Measurements from ENCODE around the gene CDH15.
A peak's percentile ranks its signal among the peaks of the same experiment; 100 is the strongest.

Gene CDH15

DNA sequence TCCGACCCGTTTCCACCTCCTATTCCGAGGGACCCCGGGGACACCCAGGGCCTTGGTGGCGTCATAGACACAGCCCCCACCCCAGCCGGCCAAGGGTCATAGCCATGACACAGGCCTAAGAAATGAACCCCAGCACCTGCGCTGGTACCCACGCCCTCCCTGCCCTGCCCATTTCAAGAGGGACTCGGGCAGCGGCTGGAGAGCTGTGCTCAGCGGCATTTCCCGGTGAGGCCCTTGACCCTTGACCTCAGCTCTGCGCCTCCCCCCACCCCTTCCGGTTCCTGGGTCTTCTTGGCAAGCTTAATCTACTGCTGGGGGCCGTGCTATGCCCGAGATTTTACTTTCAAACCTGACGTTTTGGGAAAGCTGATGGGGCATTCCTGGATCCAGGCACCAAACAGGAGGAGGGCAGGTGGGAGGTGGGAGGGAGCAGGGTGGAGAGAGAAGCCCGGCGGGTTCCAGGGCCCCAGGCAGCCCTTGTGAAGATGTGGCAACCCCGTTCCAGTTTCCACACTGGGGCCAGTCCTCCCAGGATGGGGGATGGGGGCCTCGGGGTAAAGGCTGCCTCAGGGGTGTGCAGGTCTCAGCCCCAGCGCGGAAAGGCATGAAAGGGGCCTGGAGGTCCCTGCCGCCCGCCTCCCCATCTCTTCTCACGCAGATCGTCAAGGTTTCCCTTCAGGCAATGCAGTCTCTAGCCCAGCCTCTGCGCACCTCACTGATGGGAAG is 28.7 kb downstream of the CDH15 start, which contains the start of gene SLC22A31:
SLC22A31 (minus strand) TSS at position 414 of the 726 bp plus-strand sequence; CDS start at position 378, 36 bp downstream.
- DNase-seq (ENCODE audit: low spot score), result no peak

DNA sequence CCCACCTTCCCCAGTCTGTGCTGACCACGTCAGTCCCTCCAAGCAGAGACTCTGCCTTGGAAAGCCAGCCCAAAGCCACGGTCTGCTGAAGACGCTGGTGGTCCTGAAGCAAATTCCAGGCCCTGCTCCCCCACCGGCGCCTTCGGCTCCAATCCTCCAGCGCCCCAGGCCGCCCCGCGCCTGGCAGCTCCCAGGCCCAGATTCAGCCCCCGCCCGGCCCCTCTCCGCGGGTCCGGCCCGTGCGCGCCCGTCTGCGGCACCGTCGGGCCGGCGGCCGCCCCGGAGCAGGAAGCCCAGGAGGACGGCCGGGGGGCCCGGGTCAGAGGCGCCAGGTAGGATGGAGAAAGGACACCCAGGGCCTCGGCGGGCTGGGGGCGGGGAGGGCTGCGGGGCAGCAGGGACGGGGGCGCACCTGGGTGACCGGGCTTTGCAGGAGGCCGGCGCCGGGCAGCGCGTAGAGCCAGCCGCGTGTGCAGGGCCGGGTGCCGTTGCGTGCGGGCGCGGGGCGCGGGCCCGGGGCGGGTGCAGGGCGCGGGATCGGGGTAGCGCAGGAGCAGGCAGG is 29.4 kb downstream of the CDH15 start:
- DNase-seq (ENCODE audit: low spot score), result no peak

DNA sequence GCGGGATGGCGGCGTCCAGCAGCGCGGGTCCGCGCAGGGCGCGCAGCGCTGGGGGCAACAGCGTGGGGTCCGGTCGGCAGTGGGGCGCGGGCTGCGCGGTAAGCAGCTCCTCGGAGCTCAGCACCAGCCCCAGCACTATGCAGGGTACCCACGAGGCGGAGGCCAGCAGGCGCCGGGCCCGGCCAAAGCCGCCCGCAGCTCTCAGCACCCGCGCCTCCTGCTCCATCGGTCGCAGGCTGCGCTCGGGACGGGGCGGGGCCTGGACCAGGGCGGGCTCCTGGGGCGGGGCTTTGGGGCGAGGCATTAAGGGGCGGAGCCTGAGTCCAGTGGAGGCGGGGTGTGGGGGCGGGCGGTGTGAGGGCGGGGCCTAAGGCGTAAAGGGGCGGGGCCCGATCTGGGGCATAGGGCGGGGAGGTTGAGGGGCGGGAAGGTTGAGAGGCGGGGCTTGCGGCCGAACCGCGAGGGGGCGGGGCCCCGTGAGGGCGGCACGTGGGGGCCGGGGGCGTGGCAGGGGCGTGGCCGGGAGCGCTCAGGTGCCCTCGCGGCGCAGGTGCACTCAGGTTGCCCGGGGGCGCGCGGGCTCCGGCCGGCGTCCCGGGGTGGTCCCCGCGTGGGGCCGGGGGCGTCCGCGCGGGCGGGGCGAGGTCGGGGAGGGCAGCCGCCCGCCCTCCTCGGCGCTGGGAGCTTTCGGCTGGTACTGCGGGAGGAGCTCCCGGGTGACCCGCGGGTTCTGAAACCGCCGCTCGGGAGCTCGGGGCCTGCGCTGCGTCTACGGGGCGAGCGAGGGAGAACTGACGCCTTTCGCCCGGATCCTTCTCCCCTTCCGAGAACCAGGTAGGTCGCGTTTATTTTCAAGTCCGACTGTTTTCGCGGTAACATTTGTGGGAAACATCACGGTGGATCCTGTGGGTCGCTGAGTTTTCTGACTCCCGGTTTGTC is 30.2 kb downstream of the CDH15 start:
- DNase-seq (ENCODE audit: low spot score), result peak; percentile 61

DNA sequence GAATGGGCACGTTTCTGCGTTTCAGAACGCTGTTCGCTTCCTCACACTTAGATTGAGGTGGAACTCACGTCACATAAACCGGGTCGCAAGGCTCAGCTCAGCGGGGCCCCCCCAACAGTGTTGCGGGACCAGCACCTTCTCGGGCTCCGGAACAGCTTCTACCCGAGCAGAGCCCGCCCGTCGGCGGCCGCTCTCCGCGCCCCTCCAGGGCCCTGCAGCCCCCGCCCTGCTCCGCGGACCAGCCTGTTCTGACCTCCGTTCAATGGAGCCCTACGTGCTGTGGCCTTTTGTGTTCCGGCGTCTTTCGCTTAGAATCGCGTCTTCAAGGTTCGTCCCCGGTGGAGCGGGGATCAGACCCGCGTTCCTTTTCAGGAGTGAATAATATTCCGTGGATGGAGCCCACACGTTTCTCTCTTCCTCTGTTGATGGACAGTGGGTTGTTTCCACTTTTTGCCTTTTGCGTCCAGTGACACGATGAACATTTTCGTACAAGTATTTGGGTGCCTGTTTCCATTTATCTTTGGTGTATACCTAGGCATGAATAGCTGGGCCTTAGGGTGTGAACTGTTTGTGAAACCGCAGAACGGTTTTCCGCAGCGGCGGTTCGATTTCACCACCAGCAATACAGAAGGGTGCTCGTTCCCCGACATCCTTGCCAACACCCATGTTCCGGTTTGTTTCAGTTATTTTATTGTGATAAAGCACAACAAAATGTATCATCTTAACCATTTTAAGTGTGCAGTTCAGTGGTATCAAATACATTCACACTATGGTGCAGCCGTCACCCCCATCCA is 31.1 kb downstream of the CDH15 start:
- DNase-seq (ENCODE audit: low spot score), result no peak

DNA sequence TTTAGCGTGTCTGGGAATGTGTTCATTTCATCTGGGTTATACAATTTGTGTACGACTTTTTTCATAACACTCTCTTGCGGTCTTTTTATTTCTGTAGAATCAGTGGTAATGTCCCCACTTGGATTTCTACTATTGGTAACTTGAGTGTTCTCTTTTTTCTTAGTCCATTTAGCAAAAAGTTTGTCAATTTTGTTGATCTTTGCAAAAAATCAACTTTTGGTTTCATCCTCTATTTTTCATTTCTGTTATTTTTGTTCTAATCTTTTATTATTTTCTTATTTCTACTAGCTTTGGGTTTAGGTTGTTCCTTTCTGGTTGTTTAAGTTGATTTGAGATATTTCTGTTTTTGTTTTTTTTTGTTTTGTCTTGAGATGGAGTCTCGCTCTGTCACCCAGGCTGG is 36.4 kb downstream of the CDH15 start:
- DNase-seq (ENCODE audit: low spot score), result no peak

DNA sequence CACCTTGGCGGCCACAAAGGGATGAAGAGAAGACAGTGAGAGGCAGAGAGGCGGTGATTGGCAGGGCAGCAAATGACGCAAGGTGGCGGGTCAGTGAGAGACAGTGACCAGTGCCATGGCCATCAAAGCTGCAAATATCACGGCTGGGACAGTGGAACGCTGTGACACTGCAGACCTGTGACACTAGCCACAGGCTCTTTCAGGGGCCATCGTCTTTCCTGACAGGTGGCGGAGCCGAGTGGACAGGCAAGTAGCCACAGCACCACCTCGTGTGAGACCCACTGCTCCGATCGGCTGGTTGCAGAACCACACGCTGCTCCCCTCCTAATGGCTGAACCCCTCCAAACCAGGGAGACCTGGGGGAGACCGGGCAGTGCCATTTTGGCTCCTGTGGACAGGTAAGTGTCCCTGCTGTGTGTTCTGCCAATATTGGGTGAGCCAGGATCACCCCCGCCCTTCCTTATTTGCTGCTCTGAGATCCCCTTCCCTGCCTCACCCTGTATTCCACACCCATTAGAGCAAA is 38.0 kb downstream of the CDH15 start:
- no peak for DNase-seq (ENCODE audit: low spot score)

DNA sequence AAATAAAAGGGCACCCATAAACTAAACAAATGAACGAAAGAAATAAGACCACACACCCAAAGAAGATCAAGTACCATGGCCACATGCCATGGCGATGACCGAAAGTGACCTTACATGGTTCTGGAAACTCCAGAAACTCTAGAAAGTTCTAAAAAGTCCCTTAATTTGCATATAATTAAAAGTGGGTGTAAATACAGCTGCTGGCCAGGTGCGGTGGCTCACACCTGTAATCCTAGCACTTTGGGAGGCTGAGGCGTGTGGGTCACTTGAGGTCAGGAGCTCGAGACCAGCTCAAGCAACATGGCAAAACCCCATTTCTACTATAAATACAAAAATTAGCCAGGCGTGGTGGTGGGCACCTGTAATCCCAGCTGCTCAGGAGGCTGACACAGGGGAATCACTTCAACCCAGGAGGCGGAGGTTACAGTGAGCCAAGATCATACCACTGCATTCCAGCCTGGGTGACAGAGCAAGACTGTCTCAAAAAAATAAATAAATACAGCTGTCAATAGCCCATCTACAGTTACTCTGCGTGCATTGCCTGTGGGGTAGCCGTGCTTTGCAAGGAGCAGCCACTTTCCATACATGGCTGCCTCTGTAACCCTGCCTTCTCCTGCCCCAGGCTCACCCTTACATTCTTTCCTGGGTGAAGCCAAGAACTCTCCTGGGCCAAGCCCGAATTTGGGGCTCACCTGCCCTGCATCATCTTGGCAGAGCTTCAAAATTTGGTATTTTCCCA is 38.8 kb downstream of the CDH15 start:
- DNase-seq (ENCODE audit: low spot score), result peak; percentile 41

DNA sequence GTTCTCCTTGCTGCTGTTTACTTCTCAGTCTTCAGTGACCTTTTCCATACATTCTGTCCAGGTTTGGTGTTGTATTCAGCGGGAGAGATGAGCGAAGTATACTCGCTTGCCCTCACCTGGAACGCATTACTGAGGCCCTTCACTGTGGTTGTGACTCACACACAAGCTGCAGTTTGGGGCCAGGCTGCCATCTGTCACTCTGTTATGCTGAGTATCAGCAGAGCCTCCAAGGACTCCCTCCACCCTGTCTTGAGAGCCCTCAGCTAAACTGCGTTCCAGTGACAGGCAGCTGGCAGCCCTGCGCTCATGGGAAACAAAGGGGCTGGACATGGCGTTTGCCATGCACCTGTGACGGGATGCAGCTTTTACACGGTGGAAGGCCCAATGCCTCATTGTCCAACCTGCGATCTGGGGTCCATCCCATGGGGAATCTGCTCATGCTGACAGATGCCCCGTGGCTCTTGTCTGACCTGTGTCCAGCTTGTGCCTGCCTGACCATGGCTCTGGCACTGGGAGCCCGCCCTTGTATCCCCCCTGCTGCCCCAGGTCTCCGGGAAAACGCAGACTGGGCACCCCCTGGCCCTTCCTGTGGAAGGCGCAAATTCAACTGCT is 39.5 kb downstream of the CDH15 start:
- DNase-seq (ENCODE audit: low spot score), result peak; percentile 44

DNA sequence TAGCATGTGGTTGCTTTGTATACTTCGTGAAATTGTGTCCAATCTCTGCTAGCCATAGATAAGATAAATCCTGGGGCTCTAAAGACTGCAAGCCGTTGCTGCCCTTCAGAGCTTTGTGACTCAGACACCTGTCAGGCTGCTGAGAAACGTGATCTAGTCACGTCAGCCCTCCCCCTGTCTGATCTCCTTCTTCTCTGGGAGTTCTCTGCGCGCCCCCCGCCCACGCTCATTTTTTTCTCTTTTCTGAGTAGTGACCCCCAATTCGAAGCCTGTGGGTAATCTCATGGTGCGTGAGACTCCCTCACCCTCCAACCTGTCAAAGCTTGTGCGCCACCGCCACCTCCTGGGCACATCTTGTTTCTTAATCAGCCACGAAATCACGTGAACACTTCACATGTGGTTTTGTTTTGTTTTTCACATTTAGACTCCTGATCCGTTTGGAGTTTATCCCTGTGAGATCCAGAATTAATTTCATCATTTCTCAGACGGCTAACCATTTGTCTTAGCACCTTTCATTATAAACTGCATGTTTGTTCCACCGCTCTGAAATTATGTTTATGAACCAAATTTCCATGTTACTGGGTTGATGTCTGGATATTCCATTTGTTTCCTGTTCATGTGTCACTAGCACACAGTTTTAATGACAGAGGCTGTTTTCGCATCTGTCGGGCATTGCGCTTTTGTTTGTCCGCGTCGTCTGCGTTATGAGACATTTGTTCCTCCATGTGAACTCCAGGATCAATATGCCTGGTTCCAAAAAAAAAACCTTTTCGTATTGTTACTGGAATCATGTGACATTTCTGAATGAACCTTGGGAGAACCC is 45.0 kb downstream of the CDH15 start:
- DNase-seq (ENCODE audit: low spot score), result peak; percentile 92

DNA sequence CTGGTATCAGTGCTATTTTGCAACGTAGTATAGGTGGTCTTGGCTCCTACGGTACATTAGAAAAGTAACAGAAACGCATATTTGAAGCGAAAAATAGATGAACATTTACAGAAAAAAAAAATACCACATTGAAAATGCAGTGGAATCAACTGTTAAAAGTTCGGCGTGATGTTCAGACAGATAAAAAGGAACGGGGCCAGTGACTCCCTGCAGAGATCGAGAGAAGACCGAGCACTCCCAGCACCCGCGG is 45.5 kb downstream of the CDH15 start:
- DNase-seq (ENCODE audit: low spot score), result no peak

DNA sequence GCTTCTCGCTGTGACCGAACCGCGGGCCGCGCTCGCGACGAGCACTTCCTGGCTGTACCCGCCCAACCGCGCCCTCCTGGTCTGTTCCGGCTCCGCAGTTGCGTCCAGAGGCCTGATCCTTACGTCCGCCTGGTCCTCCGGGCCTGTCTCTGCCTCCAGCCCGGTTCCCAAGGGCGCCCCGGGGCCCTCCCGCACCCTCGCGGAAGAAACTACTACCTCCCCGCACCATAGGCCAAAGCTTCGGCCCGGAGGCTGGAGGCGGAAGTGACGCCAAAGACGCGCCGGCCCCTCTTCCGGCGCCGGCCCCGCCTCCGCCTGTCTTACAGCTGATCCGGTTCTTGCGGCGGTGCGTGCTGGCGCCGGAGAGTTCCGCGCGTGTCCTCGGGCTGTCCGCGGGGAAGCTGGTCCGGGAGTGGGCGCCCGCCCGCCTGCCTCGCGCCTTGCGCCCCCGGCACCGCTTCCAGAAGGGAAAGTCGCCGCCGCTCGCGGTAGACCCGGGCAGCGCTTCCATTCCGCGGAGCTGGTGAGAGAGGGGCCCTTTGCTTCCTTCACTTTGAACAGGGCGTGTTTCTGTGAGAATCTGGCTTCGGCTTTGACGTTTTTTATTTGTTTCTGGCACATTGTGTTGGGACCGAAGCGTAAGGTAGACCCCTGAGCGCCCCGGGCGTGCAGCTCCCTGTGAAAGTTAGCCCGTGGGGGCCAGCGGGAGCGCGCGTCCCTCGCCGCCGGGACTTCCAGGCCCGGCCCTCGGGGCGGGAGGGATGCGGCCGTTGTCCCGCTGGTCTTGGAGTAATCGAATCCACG is 46.0 kb downstream of the CDH15 start, which contains the start of gene ZNF778:
ZNF778 (plus strand) TSS at position 316 of the 804 bp plus-strand sequence. CDS start 3,425 bp downstream, outside the sequence.
- DNase-seq (ENCODE audit: low spot score), result peak; percentile 90

DNA sequence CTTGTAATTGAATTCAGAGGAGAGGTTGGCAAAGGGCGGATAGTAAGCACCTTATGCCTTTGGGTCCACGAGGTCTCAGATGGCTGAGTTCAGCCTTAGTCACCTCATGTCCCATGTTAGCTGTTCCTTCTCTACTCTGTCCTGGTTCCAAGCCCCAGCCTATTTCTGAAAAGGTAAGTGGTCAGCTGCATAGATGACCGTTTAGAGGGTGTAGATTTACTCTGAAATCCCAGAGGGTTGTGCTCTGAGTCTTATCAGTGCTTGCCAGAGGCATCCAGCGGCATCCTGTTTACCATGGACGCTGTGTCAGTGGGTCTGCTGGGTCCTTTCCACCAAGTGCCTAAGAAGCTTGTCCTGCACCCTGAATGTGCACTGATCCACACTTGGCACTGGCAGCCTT is 47.8 kb downstream of the CDH15 start:
- DNase-seq (ENCODE audit: low spot score), result no peak

DNA sequence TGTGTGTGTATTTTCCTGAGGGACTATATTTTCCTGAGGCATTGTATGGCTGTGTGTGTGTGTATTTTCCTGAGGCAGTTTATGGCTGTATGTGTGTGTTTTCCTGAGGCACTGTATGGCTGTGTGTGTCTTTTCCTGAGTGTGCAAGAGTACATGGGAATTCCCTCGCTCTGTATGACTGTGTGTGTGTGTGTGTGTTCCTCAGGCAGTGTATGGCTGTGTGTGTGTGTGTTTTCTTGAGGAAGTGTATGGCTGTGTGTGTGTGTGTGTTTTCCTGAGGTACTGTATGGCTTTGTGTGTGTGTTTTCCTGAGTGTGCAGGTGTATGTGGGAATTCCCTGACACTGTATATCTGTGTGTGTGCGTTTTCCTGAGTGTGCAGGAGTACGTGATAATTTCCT is 50.1 kb downstream of the CDH15 start:
- DNase-seq (ENCODE audit: low spot score), result no peak

DNA sequence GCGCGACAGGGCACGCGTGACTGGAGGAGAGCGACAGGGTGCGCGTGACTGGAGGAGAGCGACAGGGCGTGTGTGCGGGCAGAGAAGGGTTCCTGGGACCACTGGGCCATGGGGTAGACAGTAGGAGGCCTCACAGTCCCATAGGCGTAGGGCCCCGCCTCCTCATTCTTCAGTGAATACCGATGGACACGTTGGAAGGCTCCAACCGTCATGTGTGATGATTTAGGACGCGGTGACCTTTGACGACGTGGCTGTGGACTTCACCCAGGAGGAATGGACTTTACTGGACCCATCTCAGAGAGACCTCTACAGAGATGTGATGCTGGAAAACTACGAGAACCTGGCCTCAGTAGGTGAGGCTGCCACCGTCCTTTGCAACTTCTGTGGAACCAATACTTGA is 51.4 kb downstream of the CDH15 start:
- no peak for DNase-seq (ENCODE audit: low spot score)

DNA sequence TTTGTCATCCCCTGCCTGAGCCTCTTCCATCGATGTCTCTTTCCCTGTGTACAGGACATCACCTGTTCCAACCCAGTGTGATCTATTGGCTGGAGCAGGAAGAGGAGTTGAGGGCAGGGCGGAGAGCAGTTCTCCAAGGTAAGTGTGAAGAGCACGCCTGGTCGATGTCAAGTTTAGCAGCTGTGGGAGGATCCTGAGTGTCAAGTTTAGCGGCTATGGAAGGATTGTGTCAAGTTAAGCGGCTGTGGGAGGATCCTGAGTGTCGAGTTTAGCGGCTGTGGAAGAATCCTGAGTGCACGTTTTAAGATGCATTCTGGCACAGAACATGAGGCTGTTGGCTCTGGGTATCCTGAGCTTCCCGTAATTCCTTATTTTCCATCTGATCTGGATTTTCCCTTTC is 53.1 kb downstream of the CDH15 start:
- no peak for DNase-seq (ENCODE audit: low spot score)

DNA sequence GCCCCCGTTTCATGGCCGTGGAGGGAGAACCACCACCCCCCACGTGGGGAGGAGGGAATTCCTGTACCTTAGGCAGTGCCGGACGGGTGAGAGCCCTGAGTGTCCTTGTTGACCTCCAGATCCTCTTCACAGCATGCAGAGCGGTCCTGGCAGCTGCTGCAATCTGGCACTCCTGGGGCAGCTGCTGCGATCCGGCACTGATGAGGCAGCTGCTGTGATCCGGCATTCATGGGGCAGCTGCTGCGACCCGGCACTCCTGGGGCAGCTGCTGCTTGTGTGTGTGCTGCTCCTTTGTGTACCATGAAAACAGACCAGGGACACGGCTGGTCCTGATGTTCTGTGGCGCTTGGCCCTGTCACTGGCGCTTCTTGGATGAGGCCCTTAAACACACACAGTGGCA is 58.7 kb downstream of the CDH15 start:
- no peak for DNase-seq (ENCODE audit: low spot score)

DNA sequence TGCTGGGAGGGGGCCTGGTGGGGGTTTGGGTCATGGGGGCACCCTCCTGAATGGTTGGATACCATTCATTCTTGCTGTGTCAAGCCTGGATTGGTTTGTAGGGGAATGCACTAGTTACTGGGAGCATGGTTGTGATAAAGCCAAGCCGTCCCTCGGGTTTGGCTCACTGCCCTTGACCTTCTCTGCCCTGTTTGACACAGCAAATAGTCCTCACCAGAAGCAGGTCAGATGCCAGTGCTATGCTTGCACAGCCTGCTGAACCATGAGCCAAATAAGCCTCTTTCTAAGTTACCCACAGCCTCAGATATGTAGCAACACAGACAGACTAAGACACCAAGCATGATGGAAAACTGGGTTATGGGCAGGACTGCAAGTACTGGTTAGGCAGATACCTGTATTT is 60.6 kb downstream of the CDH15 start:
- DNase-seq (ENCODE audit: low spot score), result no peak

DNA sequence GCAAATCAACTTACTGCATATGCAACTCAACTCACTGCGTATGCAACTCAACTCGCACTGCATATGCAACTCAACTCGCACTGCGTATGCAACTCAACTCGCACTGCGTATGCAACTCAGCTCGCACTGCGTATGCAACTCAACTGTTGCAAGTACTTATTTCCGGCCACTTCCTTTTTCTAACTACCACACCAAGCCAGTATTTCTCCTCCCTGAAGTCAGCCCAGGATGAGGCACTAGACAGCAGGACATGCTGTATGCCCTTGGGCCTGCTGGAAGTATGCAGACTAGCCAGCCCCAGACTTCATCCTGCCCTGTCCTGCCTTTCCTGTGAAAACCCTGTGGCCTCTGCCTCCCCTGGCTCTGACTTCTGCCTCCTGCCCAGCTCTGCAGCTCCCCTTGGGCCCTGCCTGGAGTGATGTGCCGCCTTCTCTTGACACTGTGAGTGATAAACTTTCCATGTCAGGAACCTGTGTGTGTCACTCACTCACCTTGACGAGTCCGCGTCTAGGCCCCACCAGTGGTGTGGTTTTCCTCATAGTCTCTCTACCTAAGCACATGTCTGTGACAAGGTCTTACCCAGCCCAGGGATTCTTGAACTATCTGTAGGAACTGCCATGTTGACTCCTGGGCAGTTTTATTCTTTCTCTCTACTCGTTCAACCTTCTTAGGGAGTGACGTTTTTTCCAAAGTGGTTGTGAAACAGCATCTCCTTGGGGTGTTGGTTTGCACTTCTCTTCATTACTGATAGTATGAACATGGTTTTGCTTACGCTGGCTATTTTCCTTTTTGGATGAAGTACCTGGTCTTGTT is 62.3 kb downstream of the CDH15 start:
- DNase-seq (ENCODE audit: low spot score), result no peak

Measured in NAMALWA (cell line).